Hepatocyte (in vitro differentiated cells): Measurements from ENCODE around the gene RNF152. TPM values are rescaled to one million over a fixed set of nuclear protein-coding genes. Genes with fewer than 3 reads are reported as not detected.

ENCODE experiments used
- DNase-seq: peaks from one replicate; pipeline ENCODE4 v3.0.0-alpha.2; 2016; ENCODE audit warnings: low spot score
- H2AFZ ChIP-seq: fragments of 200-600 bp; sonication (generic); 2 replicates; pipeline ENCODE4 v1.6.0; 2016; ENCODE audit warnings: antibody characterized with exemption, mild to moderate bottlenecking
- H3K27ac ChIP-seq: fragments of 200-600 bp; sonication (generic); 2 replicates; pipeline ENCODE4 v1.5.1; 2016; ENCODE audit warnings: mild to moderate bottlenecking
- H3K27me3 ChIP-seq: fragments of 200-600 bp; sonication (generic); 2 replicates; pipeline ENCODE4 v1.6.1; 2016
- H3K36me3 ChIP-seq: fragments of 200-600 bp; sonication (generic); replicated peaks from 2 replicates; pipeline ENCODE4 v1.5.1; 2016; ENCODE audit warnings: low read depth; ENCODE audit not compliant: insufficient read depth
- H3K4me1 ChIP-seq: fragments of 200-600 bp; sonication (generic); 2 replicates; pipeline ENCODE4 v1.5.1; 2016; ENCODE audit warnings: mild to moderate bottlenecking, moderate library complexity; ENCODE audit not compliant: insufficient read depth
- H3K4me2 ChIP-seq: fragments of 200-600 bp; sonication (generic); 2 replicates; pipeline ENCODE4 v1.6.0; 2016
- H3K4me3 ChIP-seq: fragments of 200-600 bp; sonication (generic); 2 replicates; pipeline ENCODE4 v1.5.1; 2016; ENCODE audit warnings: mild to moderate bottlenecking
- H3K79me2 ChIP-seq: fragments of 200-600 bp; sonication (generic); 2 replicates; pipeline ENCODE4 v1.6.0; 2017; ENCODE audit warnings: mild to moderate bottlenecking
- H3K9me2 ChIP-seq: fragments of 200-600 bp; sonication (generic); replicated peaks from 2 replicates; pipeline ENCODE4 v1.6.0; 2017; ENCODE audit warnings: mild to moderate bottlenecking; ENCODE audit not compliant: insufficient read depth
- H3K9me3 ChIP-seq: fragments of 200-600 bp; sonication (generic); 2 replicates; pipeline ENCODE4 v1.5.1; 2016; ENCODE audit warnings: low read depth, mild to moderate bottlenecking
- H4K20me1 ChIP-seq: fragments of 200-600 bp; sonication (generic); 2 replicates; pipeline ENCODE4 v1.6.0; 2016; ENCODE audit warnings: mild to moderate bottlenecking; ENCODE audit not compliant: insufficient read depth, poor library complexity, severe bottlenecking
- CTCF ChIP-seq: fragments of 200-600 bp; sonication (generic); IDR thresholded peaks from 2 replicates; pipeline ENCODE4 v1.5.1; 2016; ENCODE audit warnings: antibody characterized with exemption, mild to moderate bottlenecking; ENCODE audit not compliant: poor library complexity
- EZH2 ChIP-seq: fragments of 200-600 bp; sonication (generic); IDR thresholded peaks from 2 replicates; pipeline ENCODE4 v1.6.1; 2016; ENCODE audit warnings: antibody characterized with exemption, mild to moderate bottlenecking, borderline replicate concordance
- EZH2phosphoT487 ChIP-seq: fragments of 200-600 bp; sonication (generic); IDR thresholded peaks from one replicate; pipeline ENCODE4 v1.6.1; 2018; ENCODE audit warnings: antibody characterized with exemption, mild to moderate bottlenecking, low read depth, moderate library complexity; ENCODE audit not compliant: unreplicated experiment, severe bottlenecking
- WGBS: methylation state at CpG from one replicate; pipeline ENCODE4 v1.1.6; 2016; ENCODE audit warnings: low lambda C conversion rate; ENCODE audit errors: missing lambda C conversion rate; 5-methylcytosine and 5-hydroxymethylcytosine counted together
- polyA plus RNA-seq: library from polyadenylated mRNA; unstranded; fragments of >200 nt; fragmentation: Nextera tagmentation; extraction: Ambion mirVana; gene quantifications from 2 replicates; pipeline ENCODE4 v1.2.1, GENCODE V29; 2016
- total RNA-seq: library from RNA; depleted of rRNA; stranded (reverse); fragments of >200 nt; gene quantifications from 2 replicates; pipeline ENCODE4 v1.2.3, GENCODE V29; 2014

Gene RNF152
- total and polyA plus RNA-seq, 2 experiments from 2014 or later = 4.2 to 18.3 TPM

- H3K9me2 ChIP-seq = no peaks in the 10 kb centered on the region
- WGBS = 82% methylated on average over 2 of the region's 2 CpGs
- TF ChIP-seq EZH2phosphoT487 (no peak), CTCF (no peak), EZH2 (no peak)
- H3K27me3 ChIP-seq = no peaks in the 10 kb centered on the region
- no peaks in the 10 kb centered on the region for H4K20me1 ChIP-seq
- H2AFZ ChIP-seq = no peak overlapping the region
- no peak overlapping the region for H3K4me2 ChIP-seq
- no peak overlapping the region for H3K4me3 ChIP-seq
- no peaks in the 10 kb centered on the region for H3K79me2 ChIP-seq
- no peaks in the 10 kb centered on the region for H3K9me3 ChIP-seq
- H3K4me1 ChIP-seq = no peaks in the 10 kb centered on the region
- H3K27ac ChIP-seq = no peak overlapping the region
- H3K36me3 ChIP-seq = no peaks in the 10 kb centered on the region
- no peak for DNase-seq
Observed at GRCh38 chr18:61917818-61918217, 25.0 kb upstream of the RNF152 start.

GRCh38 chr18:61912476-61912875 is 19.7 kb upstream of the RNF152 start:
- no peak overlapping the region for H3K4me3 ChIP-seq
- no peaks in the 10 kb centered on the region for H3K4me1 ChIP-seq
- TF ChIP-seq EZH2 (no peak), CTCF (no peak), EZH2phosphoT487 (no peak)
- WGBS = 94% methylated on average over 3 of the region's 3 CpGs
- H3K9me3 ChIP-seq = no peaks in the 10 kb centered on the region
- no peak overlapping the region for H3K27ac ChIP-seq
- no peaks in the 10 kb centered on the region for H4K20me1 ChIP-seq
- H2AFZ ChIP-seq = no peak overlapping the region
- H3K9me2 ChIP-seq = no peaks in the 10 kb centered on the region
- no peak overlapping the region for H3K4me2 ChIP-seq
- H3K36me3 ChIP-seq = no peaks in the 10 kb centered on the region
- DNase-seq = no peak
- no peaks in the 10 kb centered on the region for H3K79me2 ChIP-seq
- no peaks in the 10 kb centered on the region for H3K27me3 ChIP-seq

- no peaks in the 10 kb centered on the region for H3K9me3 ChIP-seq
- TF ChIP-seq EZH2phosphoT487 = no peak
- TF ChIP-seq EZH2 = no peak
- TF ChIP-seq CTCF = no peak
- no peaks in the 10 kb centered on the region for H4K20me1 ChIP-seq
- H3K27ac ChIP-seq = no peak overlapping the region
- no peaks in the 10 kb centered on the region for H3K79me2 ChIP-seq
- H3K4me2 ChIP-seq = no peak overlapping the region
- no peaks in the 10 kb centered on the region for H3K36me3 ChIP-seq
- H3K4me1 ChIP-seq = no peaks in the 10 kb centered on the region
- H3K27me3 ChIP-seq = no peaks in the 10 kb centered on the region
- no peaks in the 10 kb centered on the region for H3K9me2 ChIP-seq
- no peak overlapping the region for H3K4me3 ChIP-seq
- no peak for DNase-seq
- no peak overlapping the region for H2AFZ ChIP-seq
Observed at GRCh38 chr18:61910101-61910500, 17.3 kb upstream of the RNF152 start.

DNA sequence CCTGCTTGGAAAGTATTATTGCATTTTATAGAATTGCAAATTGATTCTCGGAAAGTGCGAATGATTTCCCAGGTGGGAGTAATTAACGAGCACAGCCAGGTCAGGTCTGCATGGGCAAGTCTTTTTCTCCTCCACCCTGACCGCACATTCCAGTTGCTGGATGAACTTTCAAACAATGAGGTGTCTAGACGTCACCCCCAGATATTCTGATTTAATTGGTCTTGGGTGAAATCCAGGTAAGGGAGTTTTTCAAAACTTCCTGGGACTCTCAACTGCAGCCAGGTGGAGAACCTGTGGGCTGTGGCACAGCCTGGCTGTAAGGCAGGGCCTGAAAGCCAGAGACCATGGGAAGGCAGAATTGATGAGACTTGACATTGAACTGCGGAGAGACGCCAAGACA is 15.9 kb upstream of the RNF152 start:
- no peak overlapping the region for H3K27ac ChIP-seq
- no peaks in the 10 kb centered on the region for H4K20me1 ChIP-seq
- no peaks in the 10 kb centered on the region for H3K4me1 ChIP-seq
- H3K4me3 ChIP-seq = no peak overlapping the region
- WGBS = 70% methylated on average over 7 of the region's 7 CpGs
- H3K79me2 ChIP-seq = no peaks in the 10 kb centered on the region
- TF ChIP-seq EZH2 (no peak), EZH2phosphoT487 (no peak), CTCF (no peak)
- H3K9me3 ChIP-seq = no peaks in the 10 kb centered on the region
- no peaks in the 10 kb centered on the region for H3K9me2 ChIP-seq
- no peak overlapping the region for H2AFZ ChIP-seq
- DNase-seq = no peak
- H3K36me3 ChIP-seq = no peaks in the 10 kb centered on the region
- H3K4me2 ChIP-seq = no peak overlapping the region
- H3K27me3 ChIP-seq = no peaks in the 10 kb centered on the region
